ENCODE data around the gene PROSER2.

GRCh38 chr10:11813855-11814567 is 9.1 kb upstream of the PROSER2 start:
- no peak for TF ChIP-seq CTCF (IDR thresholded peaks at IDR 0.05)
- no peak for TF ChIP-seq POLR2AphosphoS5 (IDR thresholded peaks at IDR 0.05)
- TF ChIP-seq POLR2A (IDR thresholded peaks at IDR 0.05) = no peak
